Duodenal mucosa (tissue), 2 donors: ENCODE measurements around the gene ALOX5.
"Not testable (repeated sequence)": the region's sequence is repeated elsewhere in the genome, so short reads cannot be mapped to it uniquely, and the experiment has no call there.

Source experiments
- H3K27ac ChIP-seq: one replicate; pipeline ENCODE4 v1.7.0; 2013; ENCODE audit warnings: low read depth, low read length
- H3K27me3 ChIP-seq, 2 donors: one replicate each; pipeline ENCODE4 v1.7.0; 2013; ENCODE audit warnings: low read length in 2 of 2, control low read depth in 1 of 2; ENCODE audit not compliant: insufficient read depth in 2 of 2, control insufficient read depth in 1 of 2
- H3K36me3 ChIP-seq, 2 donors: one replicate each; pipeline ENCODE4 v1.7.0; 2013; ENCODE audit warnings: low read length in 2 of 2, control low read depth in 1 of 2; ENCODE audit not compliant: insufficient read depth in 2 of 2, control insufficient read depth in 1 of 2
- H3K4me1 ChIP-seq, 2 donors: one replicate each; pipeline ENCODE4 v1.7.0; 2013; ENCODE audit warnings: low read length in 2 of 2, control low read depth in 1 of 2; ENCODE audit not compliant: insufficient read depth in 2 of 2, control insufficient read depth in 1 of 2
- H3K4me3 ChIP-seq, 2 donors: one replicate each; pipeline ENCODE4 v1.7.0; 2013; ENCODE audit warnings: low read length in 2 of 2, low read depth in 1 of 2
- H3K9ac ChIP-seq, 2 donors: one replicate each; pipeline ENCODE4 v1.7.0; 2013; ENCODE audit warnings: low read length in 2 of 2, low read depth in 1 of 2
- H3K9me3 ChIP-seq, 2 donors: one replicate each; pipeline ENCODE4 v1.7.0; 2013; ENCODE audit warnings: low read length in 2 of 2, control low read depth in 1 of 2; ENCODE audit not compliant: control insufficient read depth in 1 of 2

The ALOX5 gene

DNA sequence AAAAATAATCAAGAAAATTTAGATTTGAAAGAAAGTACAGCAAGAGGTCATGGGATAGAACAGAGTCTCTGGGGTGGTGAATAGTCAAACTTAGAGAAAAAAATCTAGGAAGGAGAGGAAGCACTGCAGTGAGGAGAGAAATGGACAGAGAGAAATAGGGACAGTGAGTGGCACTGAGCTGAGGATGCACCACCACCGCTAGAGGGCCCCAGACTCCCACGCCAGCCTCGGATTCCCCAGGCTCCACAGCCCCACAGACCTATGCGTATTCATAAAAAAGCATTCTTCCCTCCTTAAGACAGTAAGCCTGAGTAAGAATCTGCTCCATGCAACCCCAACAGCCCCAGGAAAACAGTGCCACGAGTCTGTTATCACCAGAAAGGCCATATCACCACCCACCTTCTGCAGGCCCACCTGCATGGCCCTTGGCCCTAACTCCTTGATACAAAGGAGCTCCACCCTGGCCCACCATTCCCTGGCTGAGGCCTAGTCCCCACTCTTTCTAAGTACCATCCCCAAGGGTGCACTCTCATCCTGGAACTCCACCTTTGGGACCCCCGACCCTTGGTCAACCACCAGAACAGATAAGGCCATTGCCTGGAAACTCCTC lies 91.0 kb downstream of the ALOX5 start:
- peaks cover 4 to 11% of the 10 kb centered on the region in 2 donors for H3K36me3 ChIP-seq
- peaks cover 2 to 9% of the 10 kb centered on the region in 2 donors for H3K4me1 ChIP-seq
- no peak overlapping the region for H3K27ac ChIP-seq
- H3K27me3 ChIP-seq = no peaks in the 10 kb centered on the region
- no peak overlapping the region for H3K9ac ChIP-seq
- no peak overlapping the region for H3K4me3 ChIP-seq
- H3K9me3 ChIP-seq = no peaks in the 10 kb centered on the region

DNA sequence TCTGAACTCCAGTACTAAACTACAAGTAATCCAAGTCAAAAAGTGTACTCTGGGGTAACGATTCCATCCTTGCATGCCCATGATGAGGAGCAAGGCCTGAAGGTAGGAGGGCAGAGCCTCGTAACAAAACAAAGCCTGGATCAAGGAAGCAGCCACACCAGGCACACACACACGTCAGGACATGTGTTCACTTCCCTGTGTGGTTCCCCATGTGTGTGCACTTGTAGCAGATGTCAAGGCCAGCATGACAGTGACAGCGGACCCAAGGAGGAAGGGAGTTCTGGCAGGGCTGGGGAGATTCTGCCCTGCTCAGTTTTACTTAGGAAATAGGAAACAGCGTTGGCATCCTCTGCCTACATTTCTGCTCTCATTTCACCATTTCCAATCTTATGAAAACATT lies 92.8 kb downstream of the ALOX5 start:
- peaks cover 0 to 2% of the 10 kb centered on the region in 2 donors for H3K36me3 ChIP-seq
- H3K4me1 ChIP-seq = peaks cover 9 to 17% of the 10 kb centered on the region in 2 donors
- H3K9me3 ChIP-seq = no peaks in the 10 kb centered on the region
- no peak overlapping the region for H3K4me3 ChIP-seq
- H3K9ac ChIP-seq = no peak overlapping the region
- H3K27ac ChIP-seq = no peak overlapping the region
- H3K27me3 ChIP-seq = no peaks in the 10 kb centered on the region

DNA sequence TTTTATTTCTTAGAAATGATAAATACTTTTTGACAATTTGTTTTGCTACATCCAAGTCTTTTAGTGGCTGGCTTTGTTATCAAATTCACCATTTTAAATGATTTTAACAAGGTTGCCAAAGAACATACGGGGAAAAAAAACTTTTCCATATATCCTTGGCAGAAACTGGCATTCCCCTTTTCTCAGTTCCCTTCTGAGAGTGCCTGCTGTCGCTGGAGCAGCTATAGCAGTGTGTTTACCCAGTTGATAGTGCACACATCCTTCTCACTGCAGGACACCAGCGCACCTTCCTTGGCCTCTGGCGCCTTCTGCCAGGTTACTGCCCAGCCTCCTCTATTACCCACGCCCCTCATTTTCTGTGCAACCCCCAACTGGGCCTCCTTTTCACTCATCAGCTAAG lies 94.1 kb downstream of the ALOX5 start:
- Histone ChIP-seq H3K4me1 (peaks cover 7 to 18% of the 10 kb centered on the region in 2 donors), H3K9ac (no peak overlapping the region), H3K27me3 (no peaks in the 10 kb centered on the region), H3K9me3 (no peaks in the 10 kb centered on the region), H3K27ac (no peak overlapping the region), H3K4me3 (no peak overlapping the region), H3K36me3 (no peaks in the 10 kb centered on the region)

DNA sequence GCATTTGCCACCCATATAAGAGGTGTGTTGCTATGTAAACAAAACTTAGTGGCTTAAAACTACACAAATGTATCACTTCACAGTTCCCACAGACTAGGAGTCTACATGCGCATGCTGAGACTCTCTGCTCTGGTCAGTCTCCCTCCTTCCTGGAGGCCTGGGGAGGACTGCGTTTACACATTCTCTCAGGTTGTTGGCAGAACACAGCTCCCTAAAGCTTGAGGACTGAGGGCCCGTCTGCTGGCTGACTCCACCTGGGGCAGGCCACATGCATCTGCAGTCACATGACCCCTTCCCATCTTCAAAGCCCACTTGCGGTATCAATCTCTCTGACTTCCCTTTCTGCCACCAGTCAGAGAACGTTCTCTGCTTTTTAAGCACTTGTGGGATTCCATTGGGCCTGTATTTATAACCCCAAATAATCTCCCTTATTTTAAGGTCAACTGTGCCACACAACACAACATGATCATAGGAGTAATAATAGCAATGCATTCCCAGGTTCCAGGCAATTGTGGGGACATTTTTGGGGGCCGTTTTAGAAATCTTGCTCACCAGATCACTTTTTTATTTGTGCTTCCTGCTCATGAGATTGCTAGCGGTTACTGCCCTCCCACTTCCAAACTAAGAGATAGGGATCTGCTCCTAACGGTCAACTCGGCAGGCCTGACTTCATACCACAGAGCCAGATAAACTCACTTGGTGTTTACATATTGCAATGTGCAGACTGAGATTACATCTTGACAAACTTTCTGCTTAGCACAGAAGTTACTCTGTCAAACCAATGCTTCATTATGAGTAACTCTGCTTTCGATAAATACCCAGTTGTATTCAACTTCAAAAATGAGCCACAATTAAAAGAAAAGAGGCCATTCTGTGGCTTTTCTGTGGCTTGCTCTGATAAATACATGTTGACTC lies 96.3 kb downstream of the ALOX5 start:
- Histone ChIP-seq H3K9me3 (no peaks in the 10 kb centered on the region), H3K36me3 (no peaks in the 10 kb centered on the region), H3K9ac (no peak overlapping the region), H3K4me3 (no peak overlapping the region), H3K27me3 (no peaks in the 10 kb centered on the region), H3K27ac (no peak overlapping the region), H3K4me1 (peaks cover 7 to 18% of the 10 kb centered on the region in 2 donors)

DNA sequence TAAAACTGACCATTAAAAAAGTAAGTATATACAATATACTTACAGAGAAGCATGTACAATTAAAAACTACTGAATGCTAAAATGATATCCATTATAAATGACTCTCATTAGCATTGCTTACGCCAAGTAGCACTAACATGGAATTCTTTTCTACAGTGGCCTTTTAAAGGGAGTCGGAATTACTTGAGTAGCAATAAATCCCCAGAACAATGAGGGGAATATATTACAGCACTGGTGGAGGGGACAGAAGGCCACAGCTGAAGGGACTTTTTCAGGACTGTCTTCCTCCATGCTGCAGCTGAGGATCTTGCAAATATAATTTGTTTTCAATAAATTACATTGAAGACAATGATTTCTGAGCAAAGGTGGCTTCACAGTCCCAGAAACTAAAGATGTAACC lies 97.0 kb downstream of the ALOX5 start:
- Histone ChIP-seq H3K27me3 (no peaks in the 10 kb centered on the region), H3K9me3 (no peaks in the 10 kb centered on the region), H3K4me3 (no peak overlapping the region), H3K36me3 (no peaks in the 10 kb centered on the region), H3K9ac (no peak overlapping the region), H3K27ac (no peak overlapping the region), H3K4me1 (peaks cover 7 to 18% of the 10 kb centered on the region in 2 donors)

DNA sequence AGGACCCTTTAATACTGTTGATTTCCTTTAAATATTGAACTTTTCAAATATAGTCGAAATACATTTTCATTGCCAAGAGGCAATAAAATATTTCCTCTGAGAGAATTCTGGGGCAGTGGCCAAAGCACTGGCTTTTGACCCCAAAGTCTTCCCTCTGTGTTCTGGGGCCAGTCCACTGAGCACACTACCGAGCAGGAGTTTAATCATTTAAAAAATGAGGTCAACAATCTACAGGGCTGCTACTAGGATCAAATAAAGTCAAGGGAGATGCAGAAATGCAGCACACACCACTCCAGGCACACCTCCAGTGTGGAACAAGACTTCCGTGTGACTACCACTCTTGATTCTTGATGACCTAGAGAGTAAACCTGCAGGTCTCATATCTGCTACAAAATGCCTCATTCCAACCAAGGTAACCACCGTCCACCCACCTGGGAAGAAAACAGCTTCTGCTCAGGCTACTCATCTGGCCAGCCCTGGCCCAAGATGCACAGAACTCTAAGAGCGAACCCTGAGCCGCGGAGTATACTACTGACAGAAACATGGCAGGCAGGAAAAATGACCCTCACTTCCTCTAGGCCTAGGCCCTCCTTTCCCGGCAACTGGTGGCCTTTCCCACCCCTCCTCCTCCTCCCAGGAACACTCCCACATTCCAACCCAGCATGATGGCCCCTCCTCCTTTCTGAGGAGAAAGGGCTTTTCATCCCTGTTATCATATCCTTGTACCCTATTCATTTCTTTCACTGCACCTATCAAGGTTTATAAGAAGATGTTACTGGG lies 97.7 kb downstream of the ALOX5 start:
- peaks cover 7 to 18% of the 10 kb centered on the region in 2 donors for H3K4me1 ChIP-seq
- H3K9ac ChIP-seq = no peak overlapping the region
- H3K27me3 ChIP-seq = no peaks in the 10 kb centered on the region
- no peaks in the 10 kb centered on the region for H3K36me3 ChIP-seq
- no peak overlapping the region for H3K27ac ChIP-seq
- no peak overlapping the region for H3K4me3 ChIP-seq
- H3K9me3 ChIP-seq = peaks cover 0 to under 1% of the 10 kb centered on the region in 2 donors

DNA sequence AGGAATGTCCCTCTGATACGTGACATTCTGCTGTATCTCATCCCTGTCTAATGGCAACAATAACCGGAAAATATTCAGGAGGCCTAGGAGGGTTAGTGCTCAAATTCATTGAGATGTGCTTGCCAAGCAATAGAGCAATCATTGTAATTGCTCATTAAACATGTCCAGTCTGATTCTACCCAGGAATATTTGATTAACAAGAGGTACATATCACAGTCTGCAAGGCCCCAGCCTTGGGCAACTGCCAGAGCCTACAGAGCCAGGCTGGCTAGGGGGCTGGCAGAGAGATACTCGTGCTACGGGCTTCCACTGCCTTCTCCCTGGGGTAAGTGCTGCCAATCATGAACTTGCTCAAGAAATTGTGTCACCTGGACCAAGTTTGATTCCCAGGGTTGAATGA lies 99.1 kb downstream of the ALOX5 start:
- Histone ChIP-seq H3K4me1 (peaks cover 7 to 18% of the 10 kb centered on the region in 2 donors), H3K27me3 (no peaks in the 10 kb centered on the region), H3K9me3 (peaks cover 0 to 7% of the 10 kb centered on the region in 2 donors), H3K27ac (no peak overlapping the region), H3K4me3 (no peak overlapping the region), H3K9ac (no peak overlapping the region), H3K36me3 (no peaks in the 10 kb centered on the region)

DNA sequence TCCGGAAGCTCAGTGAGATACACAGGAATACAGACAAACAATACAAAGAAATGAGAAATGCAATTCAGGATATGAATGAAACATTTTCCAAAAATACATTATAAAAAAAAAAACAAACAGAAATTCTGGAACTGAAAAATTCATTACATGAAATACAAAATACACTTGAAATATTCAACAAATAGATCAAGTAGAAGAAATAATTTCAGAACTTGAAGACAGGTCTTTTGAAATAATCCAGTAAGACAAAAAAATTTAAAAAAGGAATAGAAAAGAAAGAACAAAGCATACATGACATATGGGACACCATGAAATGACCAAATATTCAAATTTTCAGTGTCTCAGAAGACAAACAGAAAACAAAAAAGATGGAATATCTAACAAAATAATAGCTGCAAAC lies 102.5 kb downstream of the ALOX5 start:
- Histone ChIP-seq H3K9ac (no peak overlapping the region), H3K36me3 (no peaks in the 10 kb centered on the region), H3K4me3 (no peak overlapping the region), H3K27me3 (no peaks in the 10 kb centered on the region), H3K4me1 (peaks cover 0 to 3% of the 10 kb centered on the region in 2 donors), H3K27ac (no peak overlapping the region), H3K9me3 (peaks cover 0 to 7% of the 10 kb centered on the region in 2 donors)

DNA sequence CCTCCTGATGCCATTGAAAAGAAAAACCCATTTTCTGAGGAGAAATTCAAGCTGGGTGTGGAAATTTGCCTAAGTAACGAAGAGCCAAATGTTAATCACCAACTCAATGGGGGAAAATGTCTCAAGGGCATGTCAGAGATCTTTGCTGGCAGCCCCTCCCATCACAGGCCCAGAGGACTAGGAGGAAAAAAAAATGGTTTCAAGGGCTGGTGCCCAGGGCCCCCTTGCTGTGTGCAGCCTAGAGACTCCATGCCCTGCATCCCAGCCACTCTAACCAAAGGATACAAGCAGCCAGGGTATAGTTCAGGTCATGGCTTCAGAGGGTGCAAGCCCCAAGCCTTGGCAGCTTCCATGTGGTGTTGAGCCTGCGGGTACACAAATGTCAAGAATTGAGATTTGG lies 106.3 kb downstream of the ALOX5 start:
- Histone ChIP-seq H3K27ac (no peak overlapping the region), H3K27me3 (no peaks in the 10 kb centered on the region), H3K4me3 (no peak overlapping the region), H3K4me1 (no peaks in the 10 kb centered on the region), H3K36me3 (peaks cover 0 to 7% of the 10 kb centered on the region in 2 donors), H3K9me3 (peaks cover 0 to 7% of the 10 kb centered on the region in 2 donors), H3K9ac (no peak overlapping the region)

DNA sequence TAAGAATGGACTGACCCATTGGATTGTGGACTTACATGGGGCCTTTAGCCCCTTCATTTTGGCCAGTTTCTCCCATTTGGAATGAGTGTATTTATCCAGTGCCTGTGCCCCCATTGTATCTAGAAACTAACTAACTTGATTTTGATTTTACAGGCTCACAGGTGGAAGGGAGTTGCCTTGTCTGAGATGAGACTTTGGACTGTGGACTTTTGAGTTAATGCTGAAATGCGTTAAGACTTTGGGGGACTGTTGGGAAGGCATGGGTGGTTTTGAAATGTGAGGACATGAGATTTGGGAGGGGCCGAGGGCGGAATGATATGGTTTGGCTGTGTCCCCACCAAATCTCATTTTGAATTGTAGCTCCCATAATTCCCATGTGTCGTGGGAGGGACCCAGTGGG lies 107.1 kb downstream of the ALOX5 start:
- not testable (repeated sequence) for H3K9ac ChIP-seq, H3K36me3 ChIP-seq, H3K4me1 ChIP-seq, H3K27ac ChIP-seq, H3K9me3 ChIP-seq, H3K27me3 ChIP-seq, H3K4me3 ChIP-seq
